CD14-positive monocyte (primary cell): ENCODE data around the gene CLK4. TPM values are rescaled to one million over a fixed set of nuclear protein-coding genes. Genes with fewer than 3 reads are reported as not detected.

Source experiments
- DNase-seq, 3 donors: peaks; one replicate each; pipeline ENCODE4 v3.0.0-alpha.2; 2011 to 2022
- H2AFZ ChIP-seq: 2 replicates; pipeline ENCODE4 v1.6.0; 2012; ENCODE audit warnings: mild to moderate bottlenecking, low read depth, low read length, inconsistent platforms; ENCODE audit not compliant: insufficient read depth, poor library complexity, severe bottlenecking
- H3K27ac ChIP-seq, 2 donors: 1 replicate in 1 of 2; 2 replicates in 1 of 2; pipeline ENCODE4 v1.5.1; 2012 to 2013; ENCODE audit warnings: low read length in 2 of 2, control low read depth in 1 of 2, inconsistent platforms in 1 of 2, low read depth in 1 of 2, mild to moderate bottlenecking in 1 of 2
- H3K27me3 ChIP-seq, 2 donors: one replicate each; pipeline versions ENCODE4 v1.6.0 to v1.6.1; 2011 to 2013; ENCODE audit warnings: low read length in 2 of 2; ENCODE audit not compliant: control insufficient read depth in 2 of 2, insufficient read depth in 2 of 2
- H3K36me3 ChIP-seq, 2 donors: replicated peaks in 1 of 2; 1 replicate in 1 of 2; 2 replicates in 1 of 2; pipeline versions ENCODE4 v1.5.1 to v1.6.1; 2012 to 2013; ENCODE audit warnings: low read length in 2 of 2, control low read depth in 1 of 2, inconsistent platforms in 1 of 2, mild to moderate bottlenecking in 1 of 2; ENCODE audit not compliant: insufficient read depth in 2 of 2, control insufficient read depth in 1 of 2
- H3K4me1 ChIP-seq, 2 donors: 1 replicate in 1 of 2; 2 replicates in 1 of 2; pipeline versions ENCODE4 v1.5.1 to v1.6.1; 2012 to 2013; ENCODE audit warnings: low read length in 2 of 2, control low read depth in 1 of 2, inconsistent platforms in 1 of 2, mild to moderate bottlenecking in 1 of 2, moderate library complexity in 1 of 2; ENCODE audit not compliant: insufficient read depth in 2 of 2, control insufficient read depth in 1 of 2
- H3K4me2 ChIP-seq: replicated peaks from 2 replicates; pipeline ENCODE3; 2012; ENCODE audit warnings: low read length, moderate library complexity, mild to moderate bottlenecking; ENCODE audit not compliant: poor library complexity, severe bottlenecking; ENCODE audit errors: extremely low read depth
- H3K4me3 ChIP-seq, 3 experiments: fragments of 200-600 bp in 1 of 3; sonication (generic) in 1 of 3; replicated peaks in 1 of 3; 1 replicate in 2 of 3; 2 replicates in 1 of 3; pipeline ENCODE4 v1.5.1; 2011 to 2013; ENCODE audit warnings: low read length in 3 of 3, mild to moderate bottlenecking in 3 of 3, control low read depth in 2 of 3, low read depth in 2 of 3, inconsistent platforms in 1 of 3, moderate library complexity in 1 of 3
- H3K79me2 ChIP-seq: 2 replicates; pipeline ENCODE4 v1.6.0; 2012; ENCODE audit warnings: mild to moderate bottlenecking, control low read depth, inconsistent platforms, low read length, moderate library complexity; ENCODE audit not compliant: insufficient read depth
- H3K9ac ChIP-seq: 2 replicates; pipeline ENCODE4 v1.6.0; 2017; ENCODE audit warnings: low read length, mild to moderate bottlenecking; ENCODE audit not compliant: insufficient read depth, poor library complexity, severe bottlenecking
- H3K9me3 ChIP-seq, 2 donors: replicated peaks in 1 of 2; 1 replicate in 1 of 2; 2 replicates in 1 of 2; pipeline versions ENCODE4 v1.5.1 to v1.6.1; 2012 to 2013; ENCODE audit warnings: low read length in 2 of 2, control low read depth in 1 of 2; ENCODE audit not compliant: control insufficient read depth in 1 of 2, insufficient read depth in 1 of 2
- H4K20me1 ChIP-seq: 2 replicates; pipeline ENCODE4 v1.6.0; 2012; ENCODE audit warnings: mild to moderate bottlenecking, low read length, control low read depth, moderate library complexity; ENCODE audit not compliant: insufficient read depth
- H3K27ac Mint-ChIP-seq, 7 donors: one replicate each; pipeline ENCODE4 v1.8.0; 2020; ENCODE audit warnings: mild to moderate bottlenecking in 7 of 7, mixed read lengths in 7 of 7, moderate library complexity in 6 of 7, inconsistent platforms in 2 of 7
- H3K27me3 Mint-ChIP-seq, 3 donors: one replicate each; pipeline ENCODE4 v1.8.0; 2021 to 2022; ENCODE audit warnings: low read depth in 3 of 3, mild to moderate bottlenecking in 3 of 3, mixed read lengths in 3 of 3, moderate library complexity in 3 of 3, inconsistent platforms in 1 of 3
- H3K36me3 Mint-ChIP-seq, 2 donors: one replicate each; pipeline ENCODE4 v1.8.0; 2020; ENCODE audit warnings: mixed read lengths in 2 of 2, inconsistent platforms in 1 of 2, mild to moderate bottlenecking in 1 of 2
- H3K4me1 Mint-ChIP-seq: one replicate; pipeline ENCODE4 v1.8.0; 2020; ENCODE audit warnings: mild to moderate bottlenecking, mixed read lengths
- H3K4me3 Mint-ChIP-seq, 2 donors: one replicate each; pipeline ENCODE4 v1.8.0; 2020; ENCODE audit warnings: mild to moderate bottlenecking in 2 of 2, mixed read lengths in 2 of 2, moderate library complexity in 1 of 2
- H3K9me3 Mint-ChIP-seq, 7 donors: one replicate each; pipeline ENCODE4 v1.8.0; 2020 to 2022; ENCODE audit warnings: mixed read lengths in 7 of 7, mild to moderate bottlenecking in 6 of 7, moderate library complexity in 6 of 7, inconsistent platforms in 2 of 7
- WGBS: methylation state at CpG from one replicate; pipeline ENCODE4 v1.1.5; 2013; ENCODE audit warnings: missing lambda C conversion rate; ENCODE audit not compliant: insufficient coverage; 5-methylcytosine and 5-hydroxymethylcytosine counted together
- intact Hi-C, 2 donors: fragments of 100-400 bp; cut with micrococcal nuclease; formaldehyde crosslinking; loops; one replicate each; pipeline versions ENCODE4 v1.15.0 to v1.15.1; 2023
- polyA plus RNA-seq, 3 donors: library from polyadenylated mRNA; depleted of rRNA in 1 of 3; unstranded in 2 of 3; stranded (reverse) in 1 of 3; fragments of 300-500 nt in 2 of 3; fragments of >200 nt in 1 of 3; fragmentation: Illumina TruSeq in 2 of 3; gene quantifications; 1 replicate in 2 of 3; 2 replicates in 1 of 3; pipeline ENCODE4 v1.2.3, GENCODE V29; 2012 to 2021
- TF ChIP-seq, protein P1 (sequence below): fragments of 200-600 bp; IDR thresholded peaks from one replicate; pipeline ENCODE4 v1.8.0; 2022; ENCODE audit warnings: antibody characterized with exemption, mild to moderate bottlenecking

Gene CLK4
- polyA plus RNA-seq, 3 donors, result 3.0 to 46.9 (median 4.9) TPM

DNA sequence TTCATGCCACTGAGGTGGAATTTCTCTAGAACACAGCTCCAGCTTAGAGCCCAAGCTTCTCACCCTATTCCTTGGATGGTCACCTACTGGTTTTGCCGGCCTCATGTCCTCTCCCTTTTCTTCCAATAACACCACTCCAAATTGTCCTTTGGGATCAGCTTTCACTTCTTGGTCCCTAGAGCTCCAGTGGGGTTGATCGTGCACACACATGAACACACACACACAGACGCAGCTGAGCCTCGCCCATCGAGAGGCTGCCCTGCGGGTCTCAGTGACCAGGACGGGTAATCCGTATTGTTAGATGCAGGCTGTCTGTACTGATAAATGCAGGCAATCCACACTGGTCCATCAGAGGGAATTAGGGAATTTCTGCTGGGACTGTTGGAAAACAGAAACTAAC is 43.6 kb downstream of the CLK4 start:
- Mint-ChIP-seq H3K27ac (no peak overlapping the region), H3K4me3 (no peak overlapping the region)
- H3K36me3 ChIP-seq, result no peaks in the 10 kb centered on the region

DNA sequence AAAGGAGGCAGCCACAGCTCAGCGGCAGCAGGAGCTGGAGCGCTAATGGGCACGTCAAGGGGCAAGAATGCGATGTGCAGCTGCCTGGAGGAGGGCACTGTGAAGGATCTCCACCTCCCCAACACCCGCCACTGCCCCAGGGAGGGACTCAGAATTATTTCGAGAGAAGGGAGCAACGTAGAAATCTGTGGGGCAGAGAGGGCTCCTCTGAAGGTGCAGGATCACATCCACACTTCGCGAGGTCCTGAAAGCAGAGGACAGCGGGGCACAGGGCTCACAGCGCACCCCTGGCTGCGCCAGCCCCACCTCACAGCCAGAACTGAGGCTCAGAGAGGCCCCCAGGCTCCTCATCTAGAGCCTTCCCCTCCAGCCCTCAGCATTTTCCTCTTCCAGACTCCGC is 44.6 kb downstream of the CLK4 start:
- Histone ChIP-seq H4K20me1 (no peaks in the 10 kb centered on the region), H3K4me3 (no peak overlapping the region), H3K27ac (no peak overlapping the region), H3K79me2 (no peaks in the 10 kb centered on the region), H3K27me3 (peaks cover 0 to 5% of the 10 kb centered on the region in 2 donors), H3K36me3 (no peaks in the 10 kb centered on the region), H3K4me1 (peaks cover 4 to 5% of the 10 kb centered on the region in 2 donors), H3K9ac (no peak overlapping the region), H3K9me3 (peaks cover 0 to 6% of the 10 kb centered on the region in 2 donors), H2AFZ (no peak overlapping the region), H3K4me2 (no peak overlapping the region)
- intact Hi-C loops, result no loop called here
- DNase-seq, result no peak
- Mint-ChIP-seq H3K36me3 (no peaks in the 10 kb centered on the region), H3K27me3 (peaks cover 10 to 17% (median 12%) of the 10 kb centered on the region in 3 donors), H3K4me3 (no peak overlapping the region), H3K9me3 (peaks cover 0 to 8% (median 3%) of the 10 kb centered on the region in 7 donors), H3K27ac (no peak overlapping the region), H3K4me1 (peaks cover under 1% of the 10 kb centered on the region)
- TF ChIP-seq, protein P1, sequence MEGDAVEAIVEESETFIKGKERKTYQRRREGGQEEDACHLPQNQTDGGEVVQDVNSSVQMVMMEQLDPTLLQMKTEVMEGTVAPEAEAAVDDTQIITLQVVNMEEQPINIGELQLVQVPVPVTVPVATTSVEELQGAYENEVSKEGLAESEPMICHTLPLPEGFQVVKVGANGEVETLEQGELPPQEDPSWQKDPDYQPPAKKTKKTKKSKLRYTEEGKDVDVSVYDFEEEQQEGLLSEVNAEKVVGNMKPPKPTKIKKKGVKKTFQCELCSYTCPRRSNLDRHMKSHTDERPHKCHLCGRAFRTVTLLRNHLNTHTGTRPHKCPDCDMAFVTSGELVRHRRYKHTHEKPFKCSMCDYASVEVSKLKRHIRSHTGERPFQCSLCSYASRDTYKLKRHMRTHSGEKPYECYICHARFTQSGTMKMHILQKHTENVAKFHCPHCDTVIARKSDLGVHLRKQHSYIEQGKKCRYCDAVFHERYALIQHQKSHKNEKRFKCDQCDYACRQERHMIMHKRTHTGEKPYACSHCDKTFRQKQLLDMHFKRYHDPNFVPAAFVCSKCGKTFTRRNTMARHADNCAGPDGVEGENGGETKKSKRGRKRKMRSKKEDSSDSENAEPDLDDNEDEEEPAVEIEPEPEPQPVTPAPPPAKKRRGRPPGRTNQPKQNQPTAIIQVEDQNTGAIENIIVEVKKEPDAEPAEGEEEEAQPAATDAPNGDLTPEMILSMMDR, result no peak
- 85% methylated on average over 7 of the region's 13 CpGs for WGBS

More for the DNA sequence above, 43.6 kb downstream of the CLK4 start:
- intact Hi-C loops, result no loop called here
- no peaks in the 10 kb centered on the region for H3K27me3 ChIP-seq
- Mint-ChIP-seq H3K9me3 (peaks cover 0 to 8% (median 3%) of the 10 kb centered on the region in 7 donors), H3K36me3 (no peaks in the 10 kb centered on the region), H3K27me3 (peaks cover 2 to 8% (median 7%) of the 10 kb centered on the region in 3 donors), H3K4me1 (peaks cover 6% of the 10 kb centered on the region)
- TF ChIP-seq, protein P1, result no peak
- H3K9ac ChIP-seq, result no peak overlapping the region
- H2AFZ ChIP-seq, result no peak overlapping the region
- no peak overlapping the region for H3K27ac ChIP-seq
- peaks cover 0 to 6% of the 10 kb centered on the region in 2 donors for H3K9me3 ChIP-seq
- peaks cover 7% of the 10 kb centered on the region in 2 donors for H3K4me1 ChIP-seq
- H3K4me2 ChIP-seq, result no peak overlapping the region
- 98% methylated on average over 6 of the region's 8 CpGs for WGBS
- no peak for DNase-seq
- no peaks in the 10 kb centered on the region for H4K20me1 ChIP-seq
- H3K79me2 ChIP-seq, result peaks cover 4% of the 10 kb centered on the region
- no peak overlapping the region for H3K4me3 ChIP-seq
